Limb (tissue), 2 donors: ENCODE results near the gene ASTN1.

ENCODE experiments used
- DNase-seq, 2 donors: peaks; one replicate each; pipeline ENCODE4 v3.0.0-alpha.2; 2016; ENCODE audit errors: extremely low spot score in 2 of 2

The ASTN1 gene

GRCh38 chr1:176879784-176880620, 284.5 kb downstream of the ASTN1 start:
- DNase-seq = no peak

GRCh38 chr1:176878750-176879536, 285.6 kb downstream of the ASTN1 start:
- DNase-seq = no peak

- no peak for DNase-seq
These were observed 287.0 kb downstream of the ASTN1 start for GRCh38 chr1:176877557-176877956.

DNA sequence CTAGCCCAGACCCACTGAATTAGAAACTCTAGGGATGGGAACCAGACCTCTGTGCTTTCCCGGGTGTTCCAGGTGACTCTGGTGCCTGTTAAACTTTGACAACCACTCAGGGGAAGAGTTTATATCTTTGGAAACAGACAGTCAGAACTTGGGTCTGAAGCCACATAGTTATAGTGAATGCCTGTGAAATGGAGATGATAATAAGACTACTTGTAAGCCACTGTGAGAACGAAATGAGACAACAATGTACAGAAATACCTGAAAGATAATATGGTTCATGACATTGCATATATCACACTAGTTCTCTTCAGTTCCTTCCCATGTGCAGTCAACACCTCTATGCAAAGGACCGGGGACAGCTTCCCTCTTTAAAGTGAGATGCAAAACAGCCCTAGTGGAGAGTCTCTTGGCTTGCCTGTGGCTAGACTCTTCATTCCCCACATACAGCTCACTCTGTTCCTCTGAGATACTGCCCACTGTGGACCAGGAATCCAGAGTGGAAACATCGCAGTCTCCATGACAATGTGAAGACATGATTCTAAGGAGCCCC, 287.5 kb downstream of the ASTN1 start:
- no peak for DNase-seq

GRCh38 chr1:176869577-176869976, 294.9 kb downstream of the ASTN1 start:
- DNase-seq = no peak

- no peak for DNase-seq
These were observed 298.3 kb downstream of the ASTN1 start for GRCh38 chr1:176866011-176866714.

- DNase-seq = no peak
These were observed 300.3 kb downstream of the ASTN1 start for GRCh38 chr1:176864211-176864610.

GRCh38 chr1:176863613-176864012, 300.9 kb downstream of the ASTN1 start:
- DNase-seq = no peak

- DNase-seq = no peak
These were observed 306.0 kb downstream of the ASTN1 start for GRCh38 chr1:176858433-176858916.

GRCh38 chr1:176857632-176858031, 306.9 kb downstream of the ASTN1 start:
- DNase-seq = no peak

DNA sequence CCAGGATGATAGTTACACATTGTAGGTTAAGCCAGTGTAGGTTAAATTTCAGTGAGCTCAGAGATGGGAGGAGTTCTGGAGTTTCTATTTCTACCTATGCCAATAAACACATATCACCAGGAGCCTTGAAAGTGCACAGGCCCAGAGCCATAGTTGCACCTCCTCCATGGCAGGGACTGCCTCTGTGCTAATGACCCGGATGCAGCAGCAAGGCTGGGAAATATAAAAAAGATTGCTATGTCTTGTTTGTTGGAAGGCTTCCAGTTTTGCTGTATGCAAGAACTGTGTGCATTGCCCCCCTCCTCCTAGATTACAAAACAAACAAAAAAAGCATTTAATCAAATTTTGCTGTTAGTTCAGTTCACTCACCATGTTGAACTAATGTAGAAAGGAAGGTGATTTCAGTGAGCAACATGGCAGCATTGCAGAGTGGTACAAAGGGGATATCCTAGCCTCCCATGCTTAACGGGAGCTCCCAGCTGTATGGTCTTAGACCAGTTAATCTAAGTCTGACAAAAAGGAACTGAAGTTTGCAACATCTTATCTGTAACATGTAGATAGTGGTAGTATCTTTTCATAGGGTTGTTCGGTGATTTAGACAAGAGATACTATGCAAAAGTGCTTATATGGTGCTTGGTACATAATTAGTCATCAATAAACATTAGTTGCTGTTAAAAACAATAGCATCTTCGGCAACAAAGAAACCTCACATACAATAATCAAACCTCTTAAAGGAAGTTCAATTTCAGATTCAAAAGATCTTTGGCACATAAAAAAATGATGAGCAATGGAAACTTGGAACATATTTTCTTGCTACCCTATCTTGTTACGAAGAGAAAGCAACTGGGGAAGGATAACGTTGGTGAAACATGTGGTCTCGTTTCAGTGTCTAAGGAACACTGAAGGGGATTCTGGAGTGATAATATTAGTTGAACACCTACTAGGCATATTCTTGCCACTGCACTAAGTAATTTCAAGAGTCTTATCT, 309.5 kb downstream of the ASTN1 start:
- DNase-seq = no peak

GRCh38 chr1:176854121-176854520, 310.4 kb downstream of the ASTN1 start:
- no peak for DNase-seq

- no peak for DNase-seq
These were observed 311.0 kb downstream of the ASTN1 start for GRCh38 chr1:176853503-176853902.

DNA sequence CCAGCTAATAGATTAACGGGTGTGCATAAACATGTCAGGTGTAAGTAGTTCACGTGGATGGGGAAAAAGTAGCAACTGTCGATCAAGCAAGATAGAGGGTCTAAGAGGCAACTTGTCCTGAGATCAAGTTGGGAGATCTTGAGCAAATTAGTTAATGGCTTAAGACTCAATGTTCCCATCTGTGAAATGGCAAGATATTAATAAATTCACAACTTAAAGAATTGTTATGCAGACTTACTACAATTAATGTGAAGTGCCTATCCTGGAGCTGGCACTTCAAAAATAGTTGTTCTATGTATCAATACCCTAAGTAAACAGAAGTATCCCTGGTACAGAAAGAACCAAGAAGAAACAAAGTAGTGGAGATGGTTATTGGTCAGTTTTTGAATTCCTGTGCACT, 312.4 kb downstream of the ASTN1 start:
- no peak for DNase-seq

GRCh38 chr1:176850871-176851270, 313.6 kb downstream of the ASTN1 start:
- DNase-seq = no peak

- DNase-seq = no peak
These were observed 315.2 kb downstream of the ASTN1 start for GRCh38 chr1:176849281-176849680.

DNA sequence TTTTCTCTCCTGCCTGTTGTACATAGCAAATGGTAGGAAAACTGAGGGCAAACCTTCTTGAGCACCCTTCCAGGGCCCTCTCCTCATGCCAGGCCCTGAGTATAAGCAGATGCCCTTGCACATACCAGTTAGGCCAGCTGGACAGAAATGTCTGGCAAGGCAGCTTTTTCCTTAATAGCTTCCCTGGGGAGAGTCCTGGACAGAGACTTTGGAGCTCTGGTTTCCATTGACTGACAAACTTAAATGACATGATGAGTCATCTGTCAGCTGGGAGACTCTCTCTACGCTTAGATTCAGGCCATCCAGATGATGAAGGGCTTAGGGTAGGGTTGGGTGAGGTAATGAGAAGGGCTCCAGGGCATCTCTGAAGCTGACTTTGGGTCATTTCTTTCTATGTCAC, 317.5 kb downstream of the ASTN1 start:
- no peak for DNase-seq

DNA sequence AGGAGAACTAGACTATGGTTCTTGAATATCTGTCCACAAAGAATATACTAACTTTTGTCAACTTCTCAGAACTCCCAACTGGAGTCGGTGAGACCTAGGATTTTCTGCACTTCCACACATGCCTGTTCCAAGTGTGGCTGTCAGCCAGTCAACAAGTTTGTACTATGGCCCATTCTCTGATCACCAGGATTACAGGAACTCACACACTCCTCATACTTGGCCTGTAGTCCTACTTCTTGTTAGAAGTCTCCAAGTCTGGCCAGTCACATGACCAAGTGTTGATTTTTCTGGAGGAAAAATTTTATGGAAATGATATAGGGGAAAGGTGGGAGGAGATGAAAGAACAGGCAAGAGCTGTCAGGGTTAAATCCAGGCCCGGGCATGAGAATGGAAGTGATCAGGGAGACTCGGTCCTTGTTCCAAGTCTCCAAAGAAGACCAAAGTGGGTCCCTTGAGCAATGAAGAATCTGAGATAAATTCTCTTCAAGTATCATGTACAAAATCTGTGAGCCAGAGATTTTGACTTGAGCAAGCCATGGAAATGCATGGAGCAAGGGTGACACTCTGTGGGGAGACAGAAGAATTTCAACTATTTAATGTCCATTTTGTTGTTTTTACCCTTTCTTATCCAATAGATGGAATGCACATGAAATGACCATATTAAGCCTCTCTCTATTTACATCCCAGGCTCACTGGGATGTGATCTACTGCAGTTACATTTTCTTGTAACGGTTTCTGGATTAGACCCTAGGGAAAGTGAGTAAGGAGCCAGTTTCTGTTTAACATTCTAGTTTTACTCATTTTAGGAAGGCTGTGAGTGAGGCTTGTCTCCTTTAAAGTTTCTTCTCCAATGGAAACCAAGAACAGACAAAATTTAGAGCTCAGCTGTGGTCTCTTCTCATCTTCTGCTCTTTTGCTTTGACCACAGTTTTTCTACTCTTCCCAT, 320.9 kb downstream of the ASTN1 start:
- DNase-seq = peak; percentile 72 to 73

GRCh38 chr1:176841238-176841637, 323.3 kb downstream of the ASTN1 start:
- DNase-seq = no peak
